H9 (cell line): ENCODE data around the gene PLA1A. TPM values are rescaled to one million over a fixed set of nuclear protein-coding genes. Genes with fewer than 3 reads are reported as not detected.

Experiments used
- DNase-seq: peaks from one replicate; pipeline ENCODE4 v3.0.0-alpha.2; 2017
- H2AFZ ChIP-seq: one replicate; pipeline ENCODE4 v1.6.1; 2013; ENCODE audit warnings: mild to moderate bottlenecking, low read length, control low read depth, moderate library complexity
- H2AK5ac ChIP-seq: 2 replicates; pipeline ENCODE4 v1.6.1; 2013; ENCODE audit warnings: low read length, control low read depth, mixed read lengths; ENCODE audit not compliant: insufficient read length
- H2BK120ac ChIP-seq: one replicate; pipeline ENCODE4 v1.6.1; 2013; ENCODE audit warnings: low read depth, mild to moderate bottlenecking, low read length, control low read depth, inconsistent platforms; ENCODE audit not compliant: poor library complexity, severe bottlenecking
- H2BK12ac ChIP-seq: 2 replicates; pipeline ENCODE4 v1.6.1; 2013; ENCODE audit warnings: low read length, control low read depth, mixed read lengths, low read depth; ENCODE audit not compliant: insufficient read length
- H2BK15ac ChIP-seq: 2 replicates; pipeline ENCODE4 v1.6.1; 2013; ENCODE audit warnings: low read depth, low read length, control low read depth
- H2BK20ac ChIP-seq: one replicate; pipeline ENCODE4 v1.6.1; 2013; ENCODE audit warnings: low read depth, mild to moderate bottlenecking, low read length, control low read depth, inconsistent platforms; ENCODE audit not compliant: poor library complexity, severe bottlenecking
- H2BK5ac ChIP-seq: 2 replicates; pipeline ENCODE4 v1.6.1; 2013; ENCODE audit warnings: low read length, control low read depth, mixed read lengths; ENCODE audit not compliant: insufficient read length
- H3K14ac ChIP-seq: 2 replicates; pipeline ENCODE4 v1.6.1; 2013; ENCODE audit warnings: low read length, control low read depth; ENCODE audit not compliant: insufficient read depth
- H3K18ac ChIP-seq: 2 replicates; pipeline ENCODE4 v1.6.1; 2013; ENCODE audit warnings: low read depth, mild to moderate bottlenecking, mixed read lengths, low read length, control low read depth; ENCODE audit not compliant: insufficient read length
- H3K23ac ChIP-seq: 2 replicates; pipeline ENCODE4 v1.6.1; 2013; ENCODE audit warnings: low read length, control low read depth, mixed read lengths, low read depth; ENCODE audit not compliant: insufficient read length
- H3K23me2 ChIP-seq: 2 replicates; pipeline ENCODE4 v1.6.1; 2013; ENCODE audit warnings: low read depth, mild to moderate bottlenecking, mixed read lengths, low read length, control low read depth; ENCODE audit not compliant: insufficient read length, poor library complexity, severe bottlenecking
- H3K27ac ChIP-seq: 2 replicates; pipeline ENCODE4 v1.5.1; 2013; ENCODE audit warnings: low read length, control low read depth, mixed read lengths, low read depth; ENCODE audit not compliant: insufficient read length
- H3K27me3 ChIP-seq: 2 replicates; pipeline ENCODE4 v1.6.1; 2013; ENCODE audit warnings: low read length, control low read depth, inconsistent platforms; ENCODE audit not compliant: insufficient read depth
- H3K4ac ChIP-seq: 2 replicates; pipeline ENCODE4 v1.6.1; 2013; ENCODE audit warnings: low read depth, mild to moderate bottlenecking, control low read depth, inconsistent platforms, low read length, moderate library complexity
- H3K4me1 ChIP-seq: 2 replicates; pipeline ENCODE4 v1.6.1; 2013; ENCODE audit warnings: low read length, control low read depth, inconsistent platforms; ENCODE audit not compliant: insufficient read depth
- H3K4me2 ChIP-seq: 2 replicates; pipeline ENCODE4 v1.6.1; 2013; ENCODE audit warnings: low read length, control low read depth, mixed read lengths; ENCODE audit not compliant: insufficient read length, insufficient read depth
- H3K56ac ChIP-seq: 2 replicates; pipeline ENCODE4 v1.6.1; 2013; ENCODE audit warnings: low read depth, mild to moderate bottlenecking, mixed read lengths, low read length, control low read depth; ENCODE audit not compliant: insufficient read length
- H3K79me1 ChIP-seq: 2 replicates; pipeline ENCODE4 v1.6.1; 2013; ENCODE audit warnings: low read depth, mild to moderate bottlenecking, moderate library complexity, low read length, control low read depth, inconsistent platforms; ENCODE audit not compliant: insufficient read depth, poor library complexity, severe bottlenecking
- H3K79me2 ChIP-seq: 2 replicates; pipeline ENCODE4 v1.6.1; 2013; ENCODE audit warnings: low read length, control low read depth, inconsistent platforms; ENCODE audit not compliant: insufficient read depth
- H3K9ac ChIP-seq: 2 replicates; pipeline ENCODE4 v1.6.1; 2013; ENCODE audit warnings: low read length, control low read depth, mixed read lengths; ENCODE audit not compliant: insufficient read length; ENCODE audit errors: extremely low read depth
- H3K9me3 ChIP-seq: one replicate; pipeline ENCODE4 v1.6.1; 2013; ENCODE audit warnings: low read depth, low read length, inconsistent platforms; ENCODE audit not compliant: control insufficient read depth
- H3T11ph ChIP-seq: one replicate; pipeline ENCODE4 v1.6.1; 2013; ENCODE audit warnings: mild to moderate bottlenecking, low read length, control low read depth, inconsistent platforms
- H4K20me1 ChIP-seq: one replicate; pipeline ENCODE4 v1.6.1; 2013; ENCODE audit not compliant: control insufficient read depth, insufficient read length, insufficient read depth
- H4K5ac ChIP-seq: 2 replicates; pipeline ENCODE4 v1.6.1; 2013; ENCODE audit warnings: low read depth, mild to moderate bottlenecking, mixed read lengths, low read length, control low read depth; ENCODE audit not compliant: insufficient read length
- H4K8ac ChIP-seq: replicated peaks from 2 replicates; pipeline ENCODE4 v1.6.1; 2013; ENCODE audit warnings: low read length, control low read depth, mixed read lengths, low read depth; ENCODE audit not compliant: insufficient read length
- H4K91ac ChIP-seq: 2 replicates; pipeline ENCODE4 v1.6.1; 2013; ENCODE audit warnings: low read depth, mild to moderate bottlenecking, moderate library complexity, mixed read lengths, low read length, control low read depth; ENCODE audit not compliant: insufficient read length
- H3K27ac Mint-ChIP-seq, 3 experiments: 2 replicates in 2 of 3; 3 replicates in 1 of 3; pipeline ENCODE4 v1.8.0; 2020 to 2021; ENCODE audit warnings: mixed read lengths in 3 of 3, mild to moderate bottlenecking in 1 of 3, moderate library complexity in 1 of 3
- H3K27me3 Mint-ChIP-seq: 2 replicates; pipeline ENCODE4 v1.8.0; 2021; ENCODE audit warnings: low read depth, mild to moderate bottlenecking, moderate library complexity, mixed read lengths
- H3K36me3 Mint-ChIP-seq, 3 experiments: 2 replicates in 2 of 3; 3 replicates in 1 of 3; pipeline ENCODE4 v1.8.0; 2020 to 2021; ENCODE audit warnings: low read depth in 3 of 3, mixed read lengths in 3 of 3; ENCODE audit not compliant: insufficient read depth in 1 of 3
- H3K4me1 Mint-ChIP-seq, 2 experiments: 2 replicates each; pipeline ENCODE4 v1.8.0; 2020; ENCODE audit warnings: mixed read lengths in 2 of 2
- H3K4me3 Mint-ChIP-seq, 2 experiments: 2 replicates in 1 of 2; 3 replicates in 1 of 2; pipeline ENCODE4 v1.8.0; 2020 to 2021; ENCODE audit warnings: mild to moderate bottlenecking in 2 of 2, mixed read lengths in 2 of 2, moderate library complexity in 1 of 2
- H3K9me3 Mint-ChIP-seq, 2 experiments: 2 replicates in 1 of 2; 3 replicates in 1 of 2; pipeline ENCODE4 v1.8.0; 2020; ENCODE audit warnings: mild to moderate bottlenecking in 2 of 2, mixed read lengths in 2 of 2, moderate library complexity in 1 of 2
- WGBS: extraction: QIAGEN DNeasy Blood & Tissue Kit; methylation state at CpG from one replicate; pipeline ENCODE4 v1.1.7; 2013; ENCODE audit warnings: missing lambda C conversion rate, low lambda C conversion rate, mixed read lengths; ENCODE audit not compliant: insufficient read length; ENCODE audit errors: extremely low coverage; 5-methylcytosine and 5-hydroxymethylcytosine counted together
- total RNA-seq: library from RNA; stranded (reverse); gene quantifications from 2 replicates; pipeline ENCODE4 v1.2.1, GENCODE V29; 2021
- TF ChIP-seq, protein P1 (sequence below): fragments of 200-600 bp; sonication (generic); conservative IDR thresholded peaks from 3 replicates; pipeline ENCODE4 v1.8.0; 2021; ENCODE audit warnings: antibody characterized with exemption, mild to moderate bottlenecking

PLA1A gene
- total RNA-seq, 1 experiment from 2014 or later = not detected

DNA sequence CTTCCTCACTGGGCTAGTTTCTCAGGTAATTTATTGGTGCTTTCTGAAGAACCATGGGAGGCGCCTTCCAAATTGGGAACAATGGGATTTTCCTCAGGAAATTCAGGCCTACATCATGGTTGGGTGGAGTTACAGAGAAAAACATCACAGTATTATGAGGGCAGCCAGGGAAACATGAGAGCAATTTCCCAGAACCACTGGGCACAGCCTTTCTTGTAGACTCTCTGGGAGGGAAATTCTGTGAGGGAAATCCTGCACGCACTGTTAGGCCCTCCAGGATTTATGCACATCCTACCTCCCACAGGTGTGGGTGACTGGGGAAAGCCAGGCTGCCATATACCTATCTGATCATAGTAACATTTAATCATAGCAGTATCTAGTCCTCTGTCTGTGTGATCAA lies 49.5 kb downstream of the PLA1A start:
- Histone ChIP-seq H2BK20ac (no peak overlapping the region), H2BK5ac (no peak overlapping the region), H3K9ac (no peak overlapping the region), H4K5ac (no peak overlapping the region), H3K9me3 (no peaks in the 10 kb centered on the region), H3K4me2 (no peak overlapping the region), H3K79me2 (no peaks in the 10 kb centered on the region), H3K27ac (no peak overlapping the region), H3K23me2 (no peaks in the 10 kb centered on the region), H3K79me1 (no peaks in the 10 kb centered on the region), H2BK120ac (no peak overlapping the region), H4K20me1 (no peaks in the 10 kb centered on the region), H3T11ph (no peak overlapping the region), H3K23ac (no peak overlapping the region), H3K56ac (no peak overlapping the region), H2BK15ac (no peak overlapping the region), H2AK5ac (no peak overlapping the region), H2BK12ac (no peak overlapping the region), H3K4ac (no peak overlapping the region), H2AFZ (no peak overlapping the region), H3K4me1 (no peaks in the 10 kb centered on the region; the same call in 1 of the 2 replicates), H3K14ac (no peak overlapping the region), H3K18ac (no peak overlapping the region), H4K91ac (no peak overlapping the region), H3K27me3 (no peaks in the 10 kb centered on the region), H4K8ac (no peak overlapping the region)
- no peaks in the 10 kb centered on the region for H3K9me3 Mint-ChIP-seq
- H3K36me3 Mint-ChIP-seq = no peaks in the 10 kb centered on the region; a peak in 1 of 7 replicates
- no peak for DNase-seq
- H3K4me3 Mint-ChIP-seq = no peak overlapping the region
- TF ChIP-seq, protein P1, sequence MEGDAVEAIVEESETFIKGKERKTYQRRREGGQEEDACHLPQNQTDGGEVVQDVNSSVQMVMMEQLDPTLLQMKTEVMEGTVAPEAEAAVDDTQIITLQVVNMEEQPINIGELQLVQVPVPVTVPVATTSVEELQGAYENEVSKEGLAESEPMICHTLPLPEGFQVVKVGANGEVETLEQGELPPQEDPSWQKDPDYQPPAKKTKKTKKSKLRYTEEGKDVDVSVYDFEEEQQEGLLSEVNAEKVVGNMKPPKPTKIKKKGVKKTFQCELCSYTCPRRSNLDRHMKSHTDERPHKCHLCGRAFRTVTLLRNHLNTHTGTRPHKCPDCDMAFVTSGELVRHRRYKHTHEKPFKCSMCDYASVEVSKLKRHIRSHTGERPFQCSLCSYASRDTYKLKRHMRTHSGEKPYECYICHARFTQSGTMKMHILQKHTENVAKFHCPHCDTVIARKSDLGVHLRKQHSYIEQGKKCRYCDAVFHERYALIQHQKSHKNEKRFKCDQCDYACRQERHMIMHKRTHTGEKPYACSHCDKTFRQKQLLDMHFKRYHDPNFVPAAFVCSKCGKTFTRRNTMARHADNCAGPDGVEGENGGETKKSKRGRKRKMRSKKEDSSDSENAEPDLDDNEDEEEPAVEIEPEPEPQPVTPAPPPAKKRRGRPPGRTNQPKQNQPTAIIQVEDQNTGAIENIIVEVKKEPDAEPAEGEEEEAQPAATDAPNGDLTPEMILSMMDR = no peak
- no peaks in the 10 kb centered on the region for H3K27me3 Mint-ChIP-seq
- WGBS = no CpG with 5 or more reads among the region's 2 CpGs
- H3K27ac Mint-ChIP-seq = no peak overlapping the region
- H3K4me1 Mint-ChIP-seq = peaks cover 19 to 27% of the 10 kb centered on the region in 2 experiments
